ENCODE results near the gene ICAM2. TPM values are rescaled to one million over a fixed set of nuclear protein-coding genes. Genes with fewer than 3 reads are reported as not detected.
A peak's percentile ranks its signal among the peaks of the same experiment; 100 is the strongest.
"Not testable (repeated sequence)": the region's sequence is repeated elsewhere in the genome, so short reads cannot be mapped to it uniquely, and the experiment has no call there.

The ICAM2 gene
- total RNA-seq, 4 donors from 2014 or later = 18.0 to 95.1 (median 36.3) TPM

GRCh38 chr17:63986821-63987220 is 33.6 kb downstream of the ICAM2 start:
- H3K27ac ChIP-seq = no peak overlapping the region
- 49 to 76% methylated on average over 3 of the region's 3 CpGs for WGBS, 2 donors
- no peaks in the 10 kb centered on the region for H3K36me3 ChIP-seq
- TF ChIP-seq POLR2A (IDR thresholded peaks at IDR 0.05) = no peak
- no peak for TF ChIP-seq EP300 (IDR thresholded peaks at IDR 0.05)
- no peak for TF ChIP-seq CTCF (IDR thresholded peaks at IDR 0.05)
- peaks cover 0 to 65% (median 10%) of the 10 kb centered on the region in 4 donors for H3K4me1 ChIP-seq
- H3K27me3 ChIP-seq = peaks cover 0 to 38% of the 10 kb centered on the region in 2 donors
- no peak overlapping the region for H3K4me3 ChIP-seq
- no peak for DNase-seq (ENCODE audit: low spot score in 2 of 2)
- H3K9me3 ChIP-seq = peaks cover 0 to 5% (median 0%) of the 10 kb centered on the region in 4 donors

- Histone ChIP-seq H3K4me1 (peaks cover 0 to 65% (median 9%) of the 10 kb centered on the region in 4 donors), H3K4me3 (no peak overlapping the region), H3K36me3 (no peaks in the 10 kb centered on the region), H3K27me3 (peaks cover 0 to 25% of the 10 kb centered on the region in 2 donors), H3K27ac (peak overlapping the region in 2 of 4 donors; percentile 10 to 46), H3K9me3 (peaks cover 0 to 8% (median 0%) of the 10 kb centered on the region in 4 donors)
- WGBS, 2 donors = 92 to 96% methylated on average over 11 to 12 of the region's 13 CpGs
- DNase-seq (ENCODE audit: low spot score in 2 of 2) = no peak
- no peak for TF ChIP-seq EP300 (IDR thresholded peaks at IDR 0.05)
- TF ChIP-seq CTCF (IDR thresholded peaks at IDR 0.05) = no peak
- TF ChIP-seq POLR2A (IDR thresholded peaks at IDR 0.05) = no peak
These were observed 34.9 kb downstream of the ICAM2 start for GRCh38 chr17:63985387-63986140.

GRCh38 chr17:63984651-63985386 is 35.6 kb downstream of the ICAM2 start:
- 43 to 65% methylated on average over 9 to 16 of the region's 16 CpGs for WGBS, 2 donors
- no peak for TF ChIP-seq CTCF (IDR thresholded peaks at IDR 0.05)
- no peak for TF ChIP-seq POLR2A (IDR thresholded peaks at IDR 0.05)
- peak in 1 of 2 donors; percentile 67 for TF ChIP-seq EP300 (IDR thresholded peaks at IDR 0.05)
- Histone ChIP-seq H3K27ac (peak overlapping the region in 3 of 4 donors; percentile 20 to 68 (median 64)), H3K36me3 (no peaks in the 10 kb centered on the region), H3K4me3 (no peak overlapping the region), H3K4me1 (peaks cover 0 to 66% (median 8%) of the 10 kb centered on the region in 4 donors), H3K9me3 (peaks cover 0 to 8% (median 0%) of the 10 kb centered on the region in 4 donors), H3K27me3 (peaks cover 0 to 18% of the 10 kb centered on the region in 2 donors)
- DNase-seq (ENCODE audit: low spot score in 2 of 2) = peak in 1 of 2 donors; percentile 74

GRCh38 chr17:63984236-63984635 is 36.2 kb downstream of the ICAM2 start:
- no peak for TF ChIP-seq POLR2A (IDR thresholded peaks at IDR 0.05)
- TF ChIP-seq EP300 (IDR thresholded peaks at IDR 0.05) = peak in 1 of 2 donors; percentile 4
- H3K4me1 ChIP-seq = peaks cover 0 to 66% (median 8%) of the 10 kb centered on the region in 4 donors
- H3K27me3 ChIP-seq = peaks cover 0 to 12% of the 10 kb centered on the region in 2 donors
- H3K9me3 ChIP-seq = peaks cover 0 to 8% (median 0%) of the 10 kb centered on the region in 4 donors
- peak overlapping the region in 3 of 4 donors; percentile 20 to 68 (median 64) for H3K27ac ChIP-seq
- H3K4me3 ChIP-seq = no peak overlapping the region
- WGBS, 2 donors = 60 to 69% methylated on average over 5 of the region's 5 CpGs
- DNase-seq (ENCODE audit: low spot score in 2 of 2) = no peak
- H3K36me3 ChIP-seq = no peaks in the 10 kb centered on the region

- Histone ChIP-seq H3K27ac (peak overlapping the region in 2 of 4 donors; percentile 55 to 68), H3K36me3 (no peaks in the 10 kb centered on the region), H3K4me3 (no peak overlapping the region), H3K4me1 (peaks cover 0 to 60% (median 8%) of the 10 kb centered on the region in 4 donors), H3K9me3 (peaks cover 0 to 8% (median 0%) of the 10 kb centered on the region in 4 donors), H3K27me3 (peaks cover 0 to 4% of the 10 kb centered on the region in 2 donors)
- no peak for DNase-seq (ENCODE audit: low spot score in 2 of 2)
- TF ChIP-seq EP300 (IDR thresholded peaks at IDR 0.05) (no peak), POLR2A (IDR thresholded peaks at IDR 0.05) (no peak), CTCF (IDR thresholded peaks at IDR 0.05) (no peak)
- WGBS, 2 donors = 40 to 49% methylated on average over 7 of the region's 7 CpGs
These were observed 37.1 kb downstream of the ICAM2 start for GRCh38 chr17:63983320-63983719.

- H3K4me3 ChIP-seq; H3K36me3 ChIP-seq; H3K9me3 ChIP-seq; H3K27me3 ChIP-seq; DNase-seq (ENCODE audit: low spot score in 2 of 2): not testable (repeated sequence)
- 96 to 98% methylated on average over 2 of the region's 2 CpGs for WGBS, 2 donors
- peaks cover 0 to 53% (median 8%) of the 10 kb centered on the region in 4 donors for H3K4me1 ChIP-seq
- peak overlapping the region in 1 of 4 donors; percentile 55 for H3K27ac ChIP-seq
These were observed 37.8 kb downstream of the ICAM2 start for GRCh38 chr17:63982641-63983040.

Measured in tibial nerve (tissue), 4 donors.